Nephron progenitor cell (in vitro differentiated cells): ENCODE results near the gene SLC17A7.

Experiments
- DNase-seq: peaks from one replicate; pipeline ENCODE4 v3.0.0; 2021
- H3K27ac Mint-ChIP-seq: 2 replicates; pipeline ENCODE4 v1.8.0; 2021; ENCODE audit warnings: mild to moderate bottlenecking, moderate library complexity, mixed read lengths
- H3K27me3 Mint-ChIP-seq: 2 replicates; pipeline ENCODE4 v1.8.0; 2021; ENCODE audit warnings: mild to moderate bottlenecking, low read depth, mixed read lengths; ENCODE audit not compliant: poor library complexity
- H3K36me3 Mint-ChIP-seq: 2 replicates; pipeline ENCODE4 v1.8.0; 2021; ENCODE audit warnings: low read depth, mixed read lengths
- H3K4me1 Mint-ChIP-seq: 2 replicates; pipeline ENCODE4 v1.8.0; 2021; ENCODE audit warnings: mixed read lengths
- H3K4me3 Mint-ChIP-seq: 2 replicates; pipeline ENCODE4 v1.8.0; 2021; ENCODE audit warnings: mild to moderate bottlenecking, moderate library complexity, mixed read lengths
- H3K9me3 Mint-ChIP-seq: 2 replicates; pipeline ENCODE4 v1.8.0; 2021; ENCODE audit warnings: mild to moderate bottlenecking, moderate library complexity, mixed read lengths
- CTCF ChIP-seq: fragments of 200-600 bp; sonication (generic); IDR thresholded peaks from 2 replicates; pipeline ENCODE4 v1.5.0; 2021; ENCODE audit warnings: antibody characterized with exemption

The SLC17A7 gene

GRCh38 chr19:49407482-49408015 lies 33.8 kb downstream of the SLC17A7 start:
- Mint-ChIP-seq H3K27me3 (peaks cover 15% of the 10 kb centered on the region), H3K4me3 (no peak overlapping the region)

GRCh38 chr19:49407079-49407478 lies 34.2 kb downstream of the SLC17A7 start:
- Mint-ChIP-seq H3K27ac (no peak overlapping the region), H3K4me3 (no peak overlapping the region), H3K27me3 (peaks cover 15% of the 10 kb centered on the region), H3K9me3 (no peaks in the 10 kb centered on the region), H3K4me1 (peaks cover 86% of the 10 kb centered on the region), H3K36me3 (no peaks in the 10 kb centered on the region)
- no peak for DNase-seq
- TF ChIP-seq CTCF = no peak

More at GRCh38 chr19:49407482-49408015, 33.8 kb downstream of the SLC17A7 start:
- Mint-ChIP-seq H3K9me3 (no peaks in the 10 kb centered on the region), H3K4me1 (peaks cover 89% of the 10 kb centered on the region), H3K36me3 (no peaks in the 10 kb centered on the region), H3K27ac (peak overlapping the region; percentile 21)
- no peak for DNase-seq
- no peak for TF ChIP-seq CTCF

- Mint-ChIP-seq H3K36me3 (no peaks in the 10 kb centered on the region), H3K9me3 (no peaks in the 10 kb centered on the region), H3K4me1 (peaks cover 81% of the 10 kb centered on the region), H3K27me3 (peaks cover 10% of the 10 kb centered on the region), H3K4me3 (peak overlapping the region; percentile 74), H3K27ac (peak overlapping the region; percentile 99)
- peak; percentile 50 for DNase-seq
- no peak for TF ChIP-seq CTCF
These were observed 37.7 kb downstream of the SLC17A7 start for GRCh38 chr19:49403404-49404187.

GRCh38 chr19:49400029-49400428 lies 41.3 kb downstream of the SLC17A7 start:
- no peaks in the 10 kb centered on the region for H3K36me3 Mint-ChIP-seq
- peaks cover 68% of the 10 kb centered on the region for H3K4me1 Mint-ChIP-seq
- no peak for TF ChIP-seq CTCF

GRCh38 chr19:49398931-49399330 lies 42.4 kb downstream of the SLC17A7 start:
- DNase-seq = no peak
- Mint-ChIP-seq H3K4me1 (peaks cover 62% of the 10 kb centered on the region), H3K9me3 (no peaks in the 10 kb centered on the region), H3K4me3 (peak overlapping the region; percentile 1), H3K36me3 (no peaks in the 10 kb centered on the region), H3K27me3 (peaks cover 11% of the 10 kb centered on the region), H3K27ac (peak overlapping the region; percentile 22)
- no peak for TF ChIP-seq CTCF

More at GRCh38 chr19:49400029-49400428, 41.3 kb downstream of the SLC17A7 start:
- Mint-ChIP-seq H3K27me3 (peaks cover 7% of the 10 kb centered on the region), H3K27ac (no peak overlapping the region), H3K9me3 (no peaks in the 10 kb centered on the region), H3K4me3 (no peak overlapping the region)
- DNase-seq = no peak
